ENCODE measurements around the gene FERMT1. TPM values are rescaled to one million over a fixed set of nuclear protein-coding genes. Genes with fewer than 3 reads are reported as not detected.
"Not testable (repeated sequence)": the region's sequence is repeated elsewhere in the genome, so short reads cannot be mapped to it uniquely, and the experiment has no call there.

FERMT1 gene
- total and polyA plus RNA-seq, 2 experiments from 2014 or later: 1.2 to 4.1 TPM

DNA sequence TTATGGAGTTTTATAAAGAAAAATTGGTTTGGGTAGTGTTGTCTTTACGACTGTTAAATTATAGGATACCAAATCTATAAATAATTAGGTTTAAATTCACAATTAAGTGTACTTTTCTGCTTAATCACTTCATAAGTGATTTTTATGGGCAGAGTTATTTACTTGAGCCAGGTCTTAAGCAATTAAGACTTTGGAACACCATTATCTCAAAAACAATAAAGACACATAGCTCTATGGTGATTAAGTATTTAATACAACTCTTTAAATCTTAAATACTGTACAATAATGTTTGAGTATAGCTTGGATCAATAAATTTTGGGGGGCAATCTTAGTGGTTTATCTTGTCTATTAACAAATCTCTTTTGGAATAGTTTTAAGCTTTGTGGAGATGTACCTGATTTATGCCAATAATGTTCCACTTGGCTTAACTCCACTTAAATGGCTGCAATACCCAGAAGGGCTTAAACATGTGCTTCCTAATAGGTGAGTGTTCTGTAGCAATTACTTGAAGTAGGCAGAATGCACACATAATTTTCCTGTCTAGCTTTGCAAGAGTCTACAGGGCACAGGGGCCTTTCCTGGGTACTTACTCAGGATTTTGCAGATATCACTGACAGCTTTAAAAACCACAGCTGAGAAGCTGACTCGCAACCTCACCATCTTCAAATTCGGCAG is 7.5 kb downstream of the FERMT1 start:
- Histone ChIP-seq H3K4me1 (ENCODE audit: insufficient read depth) (no peaks in the 10 kb centered on the region), H3K36me3 (ENCODE audit: low read depth) (peaks cover 6% of the 10 kb centered on the region), H3K9me3 (ENCODE audit: low read depth) (peaks cover 3% of the 10 kb centered on the region), H3F3A (ENCODE audit: insufficient read depth) (no peaks in the 10 kb centered on the region), H3K4me2 (ENCODE audit: unreplicated experiment) (no peak overlapping the region), H2AFZ (no peak overlapping the region), H4K20me1 (ENCODE audit: insufficient read depth) (no peaks in the 10 kb centered on the region), H3K9ac (no peak overlapping the region), H3K9me2 (ENCODE audit: insufficient read depth) (no peaks in the 10 kb centered on the region), H3K79me2 (ENCODE audit: insufficient read depth) (no peaks in the 10 kb centered on the region), H3K27me3 (replicated peaks; ENCODE audit: insufficient read depth) (no peaks in the 10 kb centered on the region), H3K4me3 (no peak overlapping the region), H3K27ac (no peak overlapping the region)
- TF ChIP-seq EZH2 (IDR thresholded peaks at IDR 0.05; ENCODE audit: insufficient read depth, poor library complexity, severe bottlenecking) (no peak), EZH2phosphoT487 (IDR thresholded peaks at IDR 0.05; ENCODE audit: insufficient read depth, low read depth) (no peak)
- no peak for DNase-seq
- 98 to 99% methylated on average over 3 of the region's 3 CpGs for WGBS, 2 experiments (ENCODE audit: low coverage in 1 of 2, low lambda C conversion rate in 2 of 2, missing lambda C conversion rate in 2 of 2)
- in situ Hi-C loops (cut with MboI): no loop called here

- no peaks in the 10 kb centered on the region for H3K4me1 ChIP-seq (ENCODE audit: insufficient read depth)
- H4K20me1 ChIP-seq (ENCODE audit: insufficient read depth): no peaks in the 10 kb centered on the region
- 60 to 61% methylated on average over 1 of the region's 1 CpG for WGBS, 2 experiments (ENCODE audit: low coverage in 1 of 2, low lambda C conversion rate in 2 of 2, missing lambda C conversion rate in 2 of 2)
- peaks cover 3% of the 10 kb centered on the region for H3K9me3 ChIP-seq (ENCODE audit: low read depth)
- H3K9ac ChIP-seq: no peak overlapping the region
- H3K27ac ChIP-seq: no peak overlapping the region
- H3K4me3 ChIP-seq: no peak overlapping the region
- H2AFZ ChIP-seq: no peak overlapping the region
- no peak overlapping the region for H3K4me2 ChIP-seq (ENCODE audit: unreplicated experiment)
- TF ChIP-seq EZH2phosphoT487 (IDR thresholded peaks at IDR 0.05; ENCODE audit: insufficient read depth, low read depth) (no peak), EZH2 (IDR thresholded peaks at IDR 0.05; ENCODE audit: insufficient read depth, poor library complexity, severe bottlenecking) (no peak)
- no peaks in the 10 kb centered on the region for H3K27me3 ChIP-seq (replicated peaks; ENCODE audit: insufficient read depth)
- peaks cover 6% of the 10 kb centered on the region for H3K36me3 ChIP-seq (ENCODE audit: low read depth)
- no peaks in the 10 kb centered on the region for H3K79me2 ChIP-seq (ENCODE audit: insufficient read depth)
- H3F3A ChIP-seq (ENCODE audit: insufficient read depth): no peaks in the 10 kb centered on the region
- DNase-seq: no peak
- in situ Hi-C loops (cut with MboI): no loop called here
- no peaks in the 10 kb centered on the region for H3K9me2 ChIP-seq (ENCODE audit: insufficient read depth)
Observed at GRCh38 chr20:6114696-6115095, 8.1 kb downstream of the FERMT1 start.

GRCh38 chr20:6113951-6114350 is 8.9 kb downstream of the FERMT1 start:
- Histone ChIP-seq H3K9ac (no peak overlapping the region), H4K20me1 (ENCODE audit: insufficient read depth) (no peaks in the 10 kb centered on the region), H3F3A (ENCODE audit: insufficient read depth) (no peaks in the 10 kb centered on the region), H3K4me3 (no peak overlapping the region), H2AFZ (no peak overlapping the region), H3K4me2 (ENCODE audit: unreplicated experiment) (no peak overlapping the region), H3K79me2 (ENCODE audit: insufficient read depth) (no peaks in the 10 kb centered on the region), H3K4me1 (ENCODE audit: insufficient read depth) (no peaks in the 10 kb centered on the region), H3K27ac (no peak overlapping the region), H3K27me3 (replicated peaks; ENCODE audit: insufficient read depth) (no peaks in the 10 kb centered on the region), H3K9me2 (ENCODE audit: insufficient read depth) (no peaks in the 10 kb centered on the region), H3K36me3 (ENCODE audit: low read depth) (peaks cover 6% of the 10 kb centered on the region), H3K9me3 (ENCODE audit: low read depth) (peaks cover 3% of the 10 kb centered on the region)
- no peak for DNase-seq
- in situ Hi-C loops (cut with MboI): no loop called here
- WGBS, 2 experiments (ENCODE audit: low coverage in 1 of 2, low lambda C conversion rate in 2 of 2, missing lambda C conversion rate in 2 of 2): 66 to 73% methylated on average over 3 of the region's 3 CpGs
- no peak for TF ChIP-seq EZH2phosphoT487 (IDR thresholded peaks at IDR 0.05; ENCODE audit: insufficient read depth, low read depth)

GRCh38 chr20:6112965-6113364 is 9.9 kb downstream of the FERMT1 start:
- H2AFZ ChIP-seq: not testable (repeated sequence)

GRCh38 chr20:6108330-6108729 is 14.5 kb downstream of the FERMT1 start:
- Histone ChIP-seq H3K4me3 (no peak overlapping the region), H3K9me3 (ENCODE audit: low read depth) (no peaks in the 10 kb centered on the region), H3K79me2 (ENCODE audit: insufficient read depth) (no peaks in the 10 kb centered on the region), H3K9me2 (ENCODE audit: insufficient read depth) (no peaks in the 10 kb centered on the region), H3K27me3 (replicated peaks; ENCODE audit: insufficient read depth) (no peaks in the 10 kb centered on the region), H3K4me2 (ENCODE audit: unreplicated experiment) (no peak overlapping the region), H3K27ac (no peak overlapping the region), H3F3A (ENCODE audit: insufficient read depth) (peaks cover 18% of the 10 kb centered on the region), H4K20me1 (ENCODE audit: insufficient read depth) (no peaks in the 10 kb centered on the region), H3K36me3 (ENCODE audit: low read depth) (no peaks in the 10 kb centered on the region), H3K9ac (no peak overlapping the region), H2AFZ (no peak overlapping the region), H3K4me1 (ENCODE audit: insufficient read depth) (peaks cover 9% of the 10 kb centered on the region; the same call in 1 of the 2 replicates)
- no peak for DNase-seq
- in situ Hi-C loops (cut with MboI): no loop called here
- 83 to 89% methylated on average over 3 of the region's 3 CpGs for WGBS, 2 experiments (ENCODE audit: low coverage in 1 of 2, low lambda C conversion rate in 2 of 2, missing lambda C conversion rate in 2 of 2)
- TF ChIP-seq EZH2phosphoT487 (IDR thresholded peaks at IDR 0.05; ENCODE audit: insufficient read depth, low read depth) (no peak), EZH2 (IDR thresholded peaks at IDR 0.05; ENCODE audit: insufficient read depth, poor library complexity, severe bottlenecking) (no peak)

More at GRCh38 chr20:6112965-6113364, 9.9 kb downstream of the FERMT1 start:
- WGBS, 2 experiments (ENCODE audit: low coverage in 1 of 2, low lambda C conversion rate in 2 of 2, missing lambda C conversion rate in 2 of 2): 73 to 75% methylated on average over 2 of the region's 2 CpGs
- H3K27ac ChIP-seq; H3F3A ChIP-seq (ENCODE audit: insufficient read depth); H3K36me3 ChIP-seq (ENCODE audit: low read depth); H3K4me2 ChIP-seq (ENCODE audit: unreplicated experiment); H3K4me1 ChIP-seq (ENCODE audit: insufficient read depth); H4K20me1 ChIP-seq (ENCODE audit: insufficient read depth); H3K9me3 ChIP-seq (ENCODE audit: low read depth); H3K9ac ChIP-seq; DNase-seq; H3K79me2 ChIP-seq (ENCODE audit: insufficient read depth); H3K9me2 ChIP-seq (ENCODE audit: insufficient read depth); in situ Hi-C loops (cut with MboI); H3K4me3 ChIP-seq; H3K27me3 ChIP-seq (replicated peaks; ENCODE audit: insufficient read depth): not testable (repeated sequence)

All from GM23248 (cell line).